Measurements from ENCODE around the gene PAQR5.
"Not testable (repeated sequence)": the region's sequence is repeated elsewhere in the genome, so short reads cannot be mapped to it uniquely, and the experiment has no call there.

Gene PAQR5

DNA sequence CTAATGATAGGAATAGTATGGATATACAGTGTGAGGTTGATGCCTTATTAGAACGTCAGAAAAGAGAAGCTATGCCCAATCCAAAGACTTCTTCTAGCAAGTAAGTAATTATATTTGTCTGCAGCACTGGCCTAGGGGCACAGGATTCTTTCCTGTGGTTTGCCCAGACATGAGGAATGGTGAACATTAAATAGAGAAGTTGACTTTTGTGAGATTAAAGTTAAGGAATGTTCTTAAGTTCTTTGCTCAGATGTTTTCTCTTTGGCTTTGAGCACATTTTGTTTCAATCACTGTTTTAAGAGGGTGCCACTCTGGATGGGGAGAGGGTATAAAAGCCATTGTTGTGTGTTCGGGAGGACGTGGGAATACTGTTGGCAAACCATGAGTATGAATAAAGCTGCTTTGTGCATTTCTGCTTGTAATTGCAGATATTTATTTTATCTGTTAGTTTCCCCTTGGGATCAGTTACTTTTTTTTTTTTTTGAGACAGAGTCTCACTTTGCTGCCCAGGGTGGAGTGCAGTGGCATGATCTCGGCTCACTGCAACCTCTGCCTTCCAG, 123.7 kb downstream of the PAQR5 start:
- no peak for TF ChIP-seq TAF1 (IDR thresholded peaks at IDR 0.05; ENCODE audit: borderline replicate concordance, low read depth, low read length)
- TF ChIP-seq POLR2AphosphoS5 (IDR thresholded peaks at IDR 0.05; ENCODE audit: low read depth, low read length) = no peak
- no peak for TF ChIP-seq POLR2A (IDR thresholded peaks at IDR 0.05; ENCODE audit: low read depth, low read length)
- FAIRE-seq (no peak), DNase-seq (ENCODE audit: insufficient read length) (no peak)

- TF ChIP-seq TAF1 (IDR thresholded peaks at IDR 0.05; ENCODE audit: borderline replicate concordance, low read depth, low read length) (no peak), POLR2AphosphoS5 (IDR thresholded peaks at IDR 0.05; ENCODE audit: low read depth, low read length) (no peak), POLR2A (IDR thresholded peaks at IDR 0.05; ENCODE audit: low read depth, low read length) (no peak)
- FAIRE-seq = no peak
- DNase-seq (ENCODE audit: insufficient read length) = no peak
These were observed 125.3 kb downstream of the PAQR5 start for GRCh38 chr15:69424001-69424400.

- DNase-seq (ENCODE audit: insufficient read length) = no peak
- FAIRE-seq = no peak
- TF ChIP-seq POLR2A (IDR thresholded peaks at IDR 0.05; ENCODE audit: low read depth, low read length) (no peak), TAF1 (IDR thresholded peaks at IDR 0.05; ENCODE audit: borderline replicate concordance, low read depth, low read length) (no peak), POLR2AphosphoS5 (IDR thresholded peaks at IDR 0.05; ENCODE audit: low read depth, low read length) (no peak)
These were observed 126.2 kb downstream of the PAQR5 start for GRCh38 chr15:69424748-69425413.

- TF ChIP-seq TAF1 (IDR thresholded peaks at IDR 0.05; ENCODE audit: borderline replicate concordance, low read depth, low read length) (no peak), POLR2A (IDR thresholded peaks at IDR 0.05; ENCODE audit: low read depth, low read length) (no peak), POLR2AphosphoS5 (IDR thresholded peaks at IDR 0.05; ENCODE audit: low read depth, low read length) (no peak)
- FAIRE-seq (no peak), DNase-seq (ENCODE audit: insufficient read length) (no peak)
These were observed 135.1 kb downstream of the PAQR5 start for GRCh38 chr15:69433831-69434230.

- FAIRE-seq = no peak
- TF ChIP-seq TAF1 (IDR thresholded peaks at IDR 0.05; ENCODE audit: borderline replicate concordance, low read depth, low read length) (no peak), POLR2A (IDR thresholded peaks at IDR 0.05; ENCODE audit: low read depth, low read length) (no peak), POLR2AphosphoS5 (IDR thresholded peaks at IDR 0.05; ENCODE audit: low read depth, low read length) (no peak)
- DNase-seq (ENCODE audit: insufficient read length) = no peak
These were observed 135.5 kb downstream of the PAQR5 start for GRCh38 chr15:69434238-69434637.

DNA sequence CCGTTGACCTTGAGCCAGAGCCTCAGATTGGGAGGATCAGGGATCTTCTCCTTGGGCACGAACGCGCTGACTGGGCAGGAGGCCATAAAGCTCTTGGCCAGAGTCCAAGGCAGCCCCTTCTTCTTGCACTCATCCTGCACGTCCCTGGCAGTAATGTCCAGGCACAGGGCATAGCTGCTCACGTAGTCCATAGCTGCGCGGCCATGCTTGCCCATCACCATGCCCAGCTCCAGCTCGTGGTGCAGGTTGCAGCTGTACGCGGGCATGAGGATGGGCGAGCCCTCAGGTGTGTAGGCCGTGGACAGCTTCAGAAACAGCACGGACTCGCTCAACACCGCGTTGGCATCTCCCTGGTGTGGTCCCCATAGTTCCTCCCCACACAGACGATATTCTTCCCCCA, 136.0 kb downstream of the PAQR5 start:
- TF ChIP-seq POLR2A (IDR thresholded peaks at IDR 0.05; ENCODE audit: low read depth, low read length) = no peak
- TF ChIP-seq TAF1 (IDR thresholded peaks at IDR 0.05; ENCODE audit: borderline replicate concordance, low read depth, low read length) = no peak
- TF ChIP-seq POLR2AphosphoS5 (IDR thresholded peaks at IDR 0.05; ENCODE audit: low read depth, low read length) = no peak
- DNase-seq (ENCODE audit: insufficient read length) = no peak
- FAIRE-seq = no peak

GRCh38 chr15:69435985-69436384, 137.3 kb downstream of the PAQR5 start:
- TF ChIP-seq POLR2A (IDR thresholded peaks at IDR 0.05; ENCODE audit: low read depth, low read length) = no peak
- TF ChIP-seq TAF1 (IDR thresholded peaks at IDR 0.05; ENCODE audit: borderline replicate concordance, low read depth, low read length) = no peak
- no peak for TF ChIP-seq POLR2AphosphoS5 (IDR thresholded peaks at IDR 0.05; ENCODE audit: low read depth, low read length)
- DNase-seq (ENCODE audit: insufficient read length) (no peak), FAIRE-seq (no peak)

DNA sequence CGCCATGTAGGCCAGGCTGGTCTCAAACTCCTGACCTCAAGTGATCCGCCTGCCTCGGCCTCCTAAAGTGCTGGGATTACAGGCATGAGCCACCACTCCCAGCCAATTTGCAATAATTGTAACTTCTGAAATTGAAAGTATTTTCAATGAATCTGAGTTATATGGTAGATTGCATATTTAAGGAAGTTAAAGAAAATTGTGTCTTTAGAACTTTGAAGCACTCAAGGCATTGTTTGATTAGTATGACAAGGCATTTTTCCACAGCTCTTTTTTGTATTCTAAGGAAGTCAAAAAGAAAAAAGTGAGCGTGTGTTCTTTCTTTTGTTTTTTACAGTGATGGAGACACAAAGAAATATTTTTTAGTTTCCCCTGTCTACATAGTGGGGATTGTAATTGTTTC, 138.2 kb downstream of the PAQR5 start:
- TF ChIP-seq TAF1 (IDR thresholded peaks at IDR 0.05; ENCODE audit: borderline replicate concordance, low read depth, low read length) (no peak), POLR2A (IDR thresholded peaks at IDR 0.05; ENCODE audit: low read depth, low read length) (no peak), POLR2AphosphoS5 (IDR thresholded peaks at IDR 0.05; ENCODE audit: low read depth, low read length) (no peak)
- DNase-seq (ENCODE audit: insufficient read length) = no peak
- no peak for FAIRE-seq

GRCh38 chr15:69439623-69440022, 140.9 kb downstream of the PAQR5 start:
- DNase-seq (ENCODE audit: insufficient read length) = no peak
- no peak for FAIRE-seq
- TF ChIP-seq POLR2AphosphoS5 (IDR thresholded peaks at IDR 0.05; ENCODE audit: low read depth, low read length) (no peak), POLR2A (IDR thresholded peaks at IDR 0.05; ENCODE audit: low read depth, low read length) (no peak), TAF1 (IDR thresholded peaks at IDR 0.05; ENCODE audit: borderline replicate concordance, low read depth, low read length) (no peak)

DNA sequence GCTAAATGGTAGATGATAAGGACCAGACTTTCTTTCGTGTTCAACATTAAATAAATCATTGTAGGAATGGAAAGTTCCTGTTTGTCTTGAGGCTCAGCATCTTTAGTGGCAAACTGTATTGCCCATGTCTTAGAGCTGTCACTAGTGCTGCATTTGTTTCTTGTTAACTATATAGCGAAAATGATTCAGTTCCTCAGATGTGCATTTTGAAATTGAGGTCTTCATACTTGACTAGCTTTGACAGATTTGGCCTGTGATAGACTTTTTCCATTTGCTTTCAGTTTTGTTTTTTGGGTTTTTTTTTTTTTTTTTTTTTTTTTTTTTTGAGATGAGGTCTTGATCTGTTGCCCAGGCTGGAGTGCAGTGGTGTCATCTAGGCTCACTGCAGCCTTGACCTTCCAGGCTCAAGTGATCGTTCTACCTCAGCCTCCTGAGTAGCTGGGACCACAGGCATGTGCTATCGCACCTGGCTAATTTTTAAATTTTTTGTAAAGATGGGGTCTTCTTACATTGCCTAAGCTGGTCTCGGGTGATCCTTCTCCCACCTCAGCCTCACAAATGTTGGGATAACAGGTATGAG, 144.4 kb downstream of the PAQR5 start:
- TF ChIP-seq TAF1 (IDR thresholded peaks at IDR 0.05; ENCODE audit: borderline replicate concordance, low read depth, low read length) (no peak), POLR2AphosphoS5 (IDR thresholded peaks at IDR 0.05; ENCODE audit: low read depth, low read length) (no peak), POLR2A (IDR thresholded peaks at IDR 0.05; ENCODE audit: low read depth, low read length) (no peak)
- DNase-seq (ENCODE audit: insufficient read length) (no peak), FAIRE-seq (peak; percentile 42)

DNA sequence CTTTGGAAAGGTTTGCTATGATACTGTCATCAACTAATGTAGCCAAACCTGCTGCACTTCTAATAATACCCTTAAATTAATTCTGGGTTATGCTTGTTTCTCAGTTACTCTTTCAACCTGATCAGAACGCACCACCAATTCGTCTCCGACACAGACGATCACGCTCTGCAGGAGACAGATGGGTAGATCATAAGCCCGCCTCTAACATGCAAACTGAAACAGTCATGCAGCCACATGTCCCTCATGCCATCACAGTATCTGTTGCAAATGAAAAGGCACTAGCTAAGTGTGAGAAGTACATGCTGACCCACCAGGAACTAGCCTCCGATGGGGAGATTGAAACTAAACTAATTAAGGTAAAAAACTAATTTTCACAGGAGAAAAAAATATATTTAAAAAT, 146.0 kb downstream of the PAQR5 start:
- no peak for DNase-seq (ENCODE audit: insufficient read length)
- no peak for FAIRE-seq
- TF ChIP-seq TAF1 (IDR thresholded peaks at IDR 0.05; ENCODE audit: borderline replicate concordance, low read depth, low read length) (no peak), POLR2AphosphoS5 (IDR thresholded peaks at IDR 0.05; ENCODE audit: low read depth, low read length) (no peak), POLR2A (IDR thresholded peaks at IDR 0.05; ENCODE audit: low read depth, low read length) (no peak)

GRCh38 chr15:69446953-69447352, 148.2 kb downstream of the PAQR5 start:
- DNase-seq (ENCODE audit: insufficient read length) (no peak), FAIRE-seq (no peak)
- TF ChIP-seq POLR2AphosphoS5 (IDR thresholded peaks at IDR 0.05; ENCODE audit: low read depth, low read length) (no peak), POLR2A (IDR thresholded peaks at IDR 0.05; ENCODE audit: low read depth, low read length) (no peak), TAF1 (IDR thresholded peaks at IDR 0.05; ENCODE audit: borderline replicate concordance, low read depth, low read length) (no peak)

DNA sequence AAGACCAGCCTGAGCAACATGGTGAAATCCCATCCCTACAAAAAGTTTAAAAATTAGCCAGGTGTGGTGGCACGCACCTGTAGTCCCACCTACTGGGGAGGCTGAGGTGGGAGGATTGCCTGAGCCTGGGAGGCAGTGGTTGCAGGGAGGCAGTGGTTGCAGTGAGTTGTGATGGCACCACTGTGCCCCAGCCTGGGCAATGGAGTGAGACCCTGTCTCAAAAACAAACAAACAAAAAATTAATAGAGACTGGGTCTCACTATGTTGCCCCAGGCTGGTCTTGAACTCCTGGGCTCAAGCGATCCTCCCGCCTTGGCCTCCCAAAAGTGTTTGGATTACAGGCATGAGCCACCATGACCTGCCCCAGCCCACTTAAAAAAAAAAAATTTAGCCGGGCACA, 151.5 kb downstream of the PAQR5 start:
- not testable (repeated sequence) for FAIRE-seq

More for the DNA sequence above, 151.5 kb downstream of the PAQR5 start:
- DNase-seq (ENCODE audit: insufficient read length) = not testable (repeated sequence)
